ENCODE results near the gene PECR.
A peak's percentile ranks its signal among the peaks of the same experiment; 100 is the strongest.

Gene PECR

GRCh38 chr2:216043949-216044348, 37.7 kb downstream of the PECR start:
- H3K4me3 ChIP-seq (ENCODE audit: low read depth, low read length), result no peak overlapping the region
- TF ChIP-seq, protein P1, sequence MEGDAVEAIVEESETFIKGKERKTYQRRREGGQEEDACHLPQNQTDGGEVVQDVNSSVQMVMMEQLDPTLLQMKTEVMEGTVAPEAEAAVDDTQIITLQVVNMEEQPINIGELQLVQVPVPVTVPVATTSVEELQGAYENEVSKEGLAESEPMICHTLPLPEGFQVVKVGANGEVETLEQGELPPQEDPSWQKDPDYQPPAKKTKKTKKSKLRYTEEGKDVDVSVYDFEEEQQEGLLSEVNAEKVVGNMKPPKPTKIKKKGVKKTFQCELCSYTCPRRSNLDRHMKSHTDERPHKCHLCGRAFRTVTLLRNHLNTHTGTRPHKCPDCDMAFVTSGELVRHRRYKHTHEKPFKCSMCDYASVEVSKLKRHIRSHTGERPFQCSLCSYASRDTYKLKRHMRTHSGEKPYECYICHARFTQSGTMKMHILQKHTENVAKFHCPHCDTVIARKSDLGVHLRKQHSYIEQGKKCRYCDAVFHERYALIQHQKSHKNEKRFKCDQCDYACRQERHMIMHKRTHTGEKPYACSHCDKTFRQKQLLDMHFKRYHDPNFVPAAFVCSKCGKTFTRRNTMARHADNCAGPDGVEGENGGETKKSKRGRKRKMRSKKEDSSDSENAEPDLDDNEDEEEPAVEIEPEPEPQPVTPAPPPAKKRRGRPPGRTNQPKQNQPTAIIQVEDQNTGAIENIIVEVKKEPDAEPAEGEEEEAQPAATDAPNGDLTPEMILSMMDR (IDR thresholded peaks at IDR 0.05; ENCODE audit: low read depth, low read length), result no peak

DNA sequence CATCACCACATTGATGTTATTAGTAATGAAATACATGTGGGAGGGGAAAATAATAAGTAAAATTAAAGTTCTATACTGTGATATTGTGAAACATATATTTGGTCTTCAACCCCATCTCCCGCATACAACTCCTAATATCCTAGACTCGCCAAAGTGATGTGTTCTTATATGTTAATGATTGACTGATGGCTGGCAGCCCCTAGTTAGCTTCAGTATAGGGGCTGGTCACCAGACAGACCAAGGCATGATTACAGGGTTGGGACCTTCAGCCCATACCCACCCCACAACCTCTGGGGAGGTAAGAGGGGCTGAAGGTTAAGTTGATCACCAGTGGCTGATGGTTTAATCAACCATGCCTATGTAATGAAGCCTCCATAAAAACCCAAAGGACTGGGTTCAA, 40.2 kb downstream of the PECR start:
- TF ChIP-seq, protein P1 (IDR thresholded peaks at IDR 0.05; ENCODE audit: low read depth, low read length), result no peak
- H3K4me3 ChIP-seq (ENCODE audit: low read depth, low read length), result no peak overlapping the region

DNA sequence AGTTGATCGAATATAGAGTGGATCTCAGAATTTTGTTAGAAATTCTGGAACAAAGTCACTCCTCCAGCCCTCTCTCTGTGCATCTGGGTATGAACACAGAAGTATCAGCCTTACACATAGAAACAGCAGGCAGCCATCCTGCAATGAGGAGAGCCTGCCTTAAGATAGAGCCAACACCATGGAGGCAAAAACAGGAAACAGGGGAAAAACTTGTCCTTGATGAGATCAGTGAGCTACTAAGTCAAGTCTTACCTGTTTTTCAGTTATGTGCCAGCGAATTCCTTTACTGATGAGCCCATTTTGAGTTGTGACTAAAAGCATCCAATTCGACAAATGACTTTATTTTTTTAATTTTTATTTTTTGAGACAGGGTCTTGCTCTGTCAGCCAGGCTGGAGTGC, 41.7 kb downstream of the PECR start:
- TF ChIP-seq, protein P1 (IDR thresholded peaks at IDR 0.05; ENCODE audit: low read depth, low read length), result no peak
- H3K4me3 ChIP-seq (ENCODE audit: low read depth, low read length), result no peak overlapping the region

DNA sequence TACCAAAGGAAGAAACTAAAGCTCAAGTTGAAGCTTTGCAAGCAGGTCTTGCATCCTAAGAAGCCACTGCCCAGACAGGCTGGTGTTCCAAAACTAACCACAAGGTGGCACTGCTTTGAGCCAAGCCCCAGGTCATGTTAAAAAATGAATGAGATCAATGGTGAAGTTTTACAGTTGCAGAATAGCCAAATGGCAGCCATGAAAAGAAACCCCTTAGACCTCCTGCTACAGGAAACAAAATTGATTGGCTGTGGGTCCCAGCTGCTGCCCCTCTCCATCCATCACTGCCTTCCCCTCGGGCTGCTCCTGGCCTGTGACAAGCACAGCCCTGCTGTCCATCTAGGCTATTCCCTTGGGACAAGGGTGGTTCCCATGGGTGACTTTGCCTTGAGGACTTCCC, 47.5 kb downstream of the PECR start:
- H3K4me3 ChIP-seq (ENCODE audit: low read depth, low read length), result no peak overlapping the region

DNA sequence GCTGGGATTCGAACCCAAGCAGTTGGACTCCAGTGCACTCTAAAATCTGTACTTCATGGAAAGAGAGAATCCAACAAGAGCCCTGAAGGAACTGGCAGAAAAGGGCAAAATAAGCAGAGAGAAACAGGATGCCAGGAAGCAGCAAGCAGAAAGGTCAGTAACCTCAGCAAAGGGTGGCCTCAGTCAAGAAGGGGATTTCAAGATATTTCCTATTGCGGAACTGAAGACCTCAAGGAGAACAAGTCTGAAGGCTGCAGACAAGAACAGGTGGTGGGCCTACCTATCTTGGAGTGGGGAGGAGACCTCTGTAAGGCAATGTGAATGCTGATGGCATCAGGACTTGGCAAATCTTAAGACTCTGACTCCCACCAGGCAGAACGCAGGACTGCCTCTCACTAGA, 48.2 kb downstream of the PECR start:
- H3K4me3 ChIP-seq (ENCODE audit: low read depth, low read length), result no peak overlapping the region
- TF ChIP-seq, protein P1 (IDR thresholded peaks at IDR 0.05; ENCODE audit: low read depth, low read length), result no peak

More for the DNA sequence above, 47.5 kb downstream of the PECR start:
- TF ChIP-seq, protein P1 (IDR thresholded peaks at IDR 0.05; ENCODE audit: low read depth, low read length), result peak; percentile 86

DNA sequence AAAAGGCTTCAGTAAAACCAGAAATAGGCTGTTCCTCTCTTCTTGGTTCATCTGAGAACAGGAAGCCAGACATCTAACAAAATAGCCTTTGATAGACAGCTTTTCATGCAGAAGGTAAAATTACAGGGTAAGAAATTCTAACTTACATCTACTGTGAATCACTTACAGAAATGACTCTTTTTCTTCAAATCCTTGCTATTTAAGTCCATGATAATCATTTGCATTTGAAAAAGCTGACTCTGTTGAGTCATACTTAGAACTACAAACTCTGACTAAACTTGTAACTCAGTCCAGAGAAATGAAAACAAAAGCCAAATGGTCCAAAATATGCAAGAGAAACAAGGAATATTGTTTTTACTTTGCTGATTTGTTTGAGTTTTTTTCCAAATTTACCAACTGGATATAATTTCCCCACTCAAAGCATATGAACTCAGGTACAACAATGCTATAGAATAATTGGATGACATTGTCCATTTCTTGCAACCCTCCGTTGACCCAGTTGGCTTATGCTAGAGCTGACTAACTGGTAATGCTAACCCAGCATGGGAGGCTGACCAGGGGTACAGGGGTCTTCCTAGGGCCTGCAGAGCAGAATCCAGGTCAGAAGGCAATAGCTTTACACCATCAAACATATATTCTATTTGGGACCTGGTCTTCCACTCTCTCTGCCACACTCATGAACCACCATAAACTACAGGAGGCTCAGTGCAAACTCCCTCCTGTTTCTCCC, 49.5 kb downstream of the PECR start:
- TF ChIP-seq, protein P1 (IDR thresholded peaks at IDR 0.05; ENCODE audit: low read depth, low read length), result no peak
- H3K4me3 ChIP-seq (ENCODE audit: low read depth, low read length), result no peak overlapping the region

- TF ChIP-seq, protein P1 (IDR thresholded peaks at IDR 0.05; ENCODE audit: low read depth, low read length), result no peak
Observed at GRCh38 chr2:216030216-216030615, 51.4 kb downstream of the PECR start.

More at GRCh38 chr2:216030216-216030615, 51.4 kb downstream of the PECR start:
- no peak overlapping the region for H3K4me3 ChIP-seq (ENCODE audit: low read depth, low read length)

Measured in WI38 (cell line).